ENCODE results near the gene EPN3.

Gene EPN3

GRCh38 chr17:50532452-50533024, at the start of gene EPN3:
EPN3 (plus strand) TSS chr17:50532735; CDS start chr17:50536557, 3,822 bp downstream.
- no peak for DNase-seq (ENCODE audit: low read depth)

GRCh38 chr17:50483266-50483665, 49.3 kb upstream of the EPN3 start:
- DNase-seq (ENCODE audit: low read depth), result no peak

- no peak for DNase-seq (ENCODE audit: low read depth)
Measured at GRCh38 chr17:50484386-50485155, 48.0 kb upstream of the EPN3 start.

- DNase-seq (ENCODE audit: low read depth), result no peak
Measured at GRCh38 chr17:50487213-50488096, 45.1 kb upstream of the EPN3 start.

- no peak for DNase-seq (ENCODE audit: low read depth)
Measured at GRCh38 chr17:50488880-50489279, 43.7 kb upstream of the EPN3 start.

GRCh38 chr17:50491505-50491904, 41.0 kb upstream of the EPN3 start:
- DNase-seq (ENCODE audit: low read depth), result no peak

- no peak for DNase-seq (ENCODE audit: low read depth)
Measured at GRCh38 chr17:50492214-50492613, 40.3 kb upstream of the EPN3 start.

- no peak for DNase-seq (ENCODE audit: low read depth)
Measured at GRCh38 chr17:50493744-50494143, 38.8 kb upstream of the EPN3 start.

- no peak for DNase-seq (ENCODE audit: low read depth)
Measured at GRCh38 chr17:50495217-50495823, 37.2 kb upstream of the EPN3 start.

- no peak for DNase-seq (ENCODE audit: low read depth)
Measured at GRCh38 chr17:50495918-50496317, 36.6 kb upstream of the EPN3 start.

- no peak for DNase-seq (ENCODE audit: low read depth)
Measured at GRCh38 chr17:50498021-50498874, 34.3 kb upstream of the EPN3 start.

- DNase-seq (ENCODE audit: low read depth), result no peak
Measured at GRCh38 chr17:50499270-50499669, 33.3 kb upstream of the EPN3 start.

GRCh38 chr17:50499721-50500120, 32.8 kb upstream of the EPN3 start:
- no peak for DNase-seq (ENCODE audit: low read depth)

GRCh38 chr17:50501054-50501453, 31.5 kb upstream of the EPN3 start:
- no peak for DNase-seq (ENCODE audit: low read depth)

GRCh38 chr17:50502301-50502990, 30.1 kb upstream of the EPN3 start:
- DNase-seq (ENCODE audit: low read depth), result no peak

GRCh38 chr17:50505591-50506130, 26.9 kb upstream of the EPN3 start:
- no peak for DNase-seq (ENCODE audit: low read depth)

- no peak for DNase-seq (ENCODE audit: low read depth)
Measured at GRCh38 chr17:50506298-50506697, 26.2 kb upstream of the EPN3 start.

- peak; percentile 70 for DNase-seq (ENCODE audit: low read depth)
Measured at GRCh38 chr17:50507871-50508572, 24.5 kb upstream of the EPN3 start, which contains the start of gene MYCBPAP. MYCBPAP (plus strand) TSS chr17:50508439; CDS start chr17:50508675, 236 bp downstream.

GRCh38 chr17:50508573-50509460, 23.7 kb upstream of the EPN3 start:
- DNase-seq (ENCODE audit: low read depth), result no peak
